D721Med (cell line): ENCODE measurements around the gene GRIFIN.

ENCODE experiments used
- DNase-seq: peaks from one replicate; pipeline ENCODE4 v3.0.0; 2011; ENCODE audit warnings: low spot score; ENCODE audit not compliant: insufficient read length
- FAIRE-seq: peaks from 2 replicates; lab custom pipeline; 2011; peaks lifted over from hg19 to GRCh38; lab: Jason Lieb, UNC
- TF ChIP-seq, protein P1 (sequence below): IDR thresholded peaks from 2 replicates; pipeline ENCODE4 v1.5.1; 2012; ENCODE audit warnings: mild to moderate bottlenecking, control low read depth; ENCODE audit not compliant: insufficient read depth; ENCODE audit errors: missing control alignments

Gene GRIFIN

DNA sequence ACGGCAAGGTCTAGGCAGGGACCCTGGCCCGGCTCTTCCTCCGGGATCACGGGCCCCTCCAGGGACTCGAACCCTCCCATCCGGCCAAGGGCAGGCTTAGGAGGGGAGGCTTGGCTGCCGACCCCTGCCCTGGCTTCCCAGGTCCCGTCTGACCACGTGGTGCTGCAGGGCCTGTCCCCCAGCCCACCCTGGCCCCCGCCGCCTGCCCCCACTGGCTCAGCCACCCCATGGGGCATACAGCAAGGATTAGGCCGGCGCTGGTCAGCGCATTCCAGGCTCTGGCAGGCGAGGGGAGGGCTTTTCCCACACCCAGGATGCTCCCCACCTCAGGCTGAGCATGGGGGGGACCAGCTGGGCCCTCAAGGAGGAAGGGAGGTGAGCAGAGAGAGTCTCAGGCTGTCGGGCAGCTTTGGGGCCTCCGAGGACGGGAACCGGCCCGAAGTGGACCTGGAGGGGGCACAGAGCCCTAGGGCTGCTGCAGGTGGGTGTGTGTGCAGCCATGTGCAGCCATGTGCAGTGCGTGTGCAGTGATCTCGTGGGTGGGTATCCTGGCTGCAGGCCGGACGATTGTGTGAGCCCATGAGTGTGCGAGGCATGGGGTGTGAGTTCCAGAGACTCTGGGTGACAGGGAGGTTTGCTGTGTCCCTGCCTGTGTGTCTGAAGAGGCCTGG, 713 bp upstream of the GRIFIN start:
- TF ChIP-seq, protein P1, sequence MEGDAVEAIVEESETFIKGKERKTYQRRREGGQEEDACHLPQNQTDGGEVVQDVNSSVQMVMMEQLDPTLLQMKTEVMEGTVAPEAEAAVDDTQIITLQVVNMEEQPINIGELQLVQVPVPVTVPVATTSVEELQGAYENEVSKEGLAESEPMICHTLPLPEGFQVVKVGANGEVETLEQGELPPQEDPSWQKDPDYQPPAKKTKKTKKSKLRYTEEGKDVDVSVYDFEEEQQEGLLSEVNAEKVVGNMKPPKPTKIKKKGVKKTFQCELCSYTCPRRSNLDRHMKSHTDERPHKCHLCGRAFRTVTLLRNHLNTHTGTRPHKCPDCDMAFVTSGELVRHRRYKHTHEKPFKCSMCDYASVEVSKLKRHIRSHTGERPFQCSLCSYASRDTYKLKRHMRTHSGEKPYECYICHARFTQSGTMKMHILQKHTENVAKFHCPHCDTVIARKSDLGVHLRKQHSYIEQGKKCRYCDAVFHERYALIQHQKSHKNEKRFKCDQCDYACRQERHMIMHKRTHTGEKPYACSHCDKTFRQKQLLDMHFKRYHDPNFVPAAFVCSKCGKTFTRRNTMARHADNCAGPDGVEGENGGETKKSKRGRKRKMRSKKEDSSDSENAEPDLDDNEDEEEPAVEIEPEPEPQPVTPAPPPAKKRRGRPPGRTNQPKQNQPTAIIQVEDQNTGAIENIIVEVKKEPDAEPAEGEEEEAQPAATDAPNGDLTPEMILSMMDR, result no peak
- FAIRE-seq (no peak), DNase-seq (no peak)

DNA sequence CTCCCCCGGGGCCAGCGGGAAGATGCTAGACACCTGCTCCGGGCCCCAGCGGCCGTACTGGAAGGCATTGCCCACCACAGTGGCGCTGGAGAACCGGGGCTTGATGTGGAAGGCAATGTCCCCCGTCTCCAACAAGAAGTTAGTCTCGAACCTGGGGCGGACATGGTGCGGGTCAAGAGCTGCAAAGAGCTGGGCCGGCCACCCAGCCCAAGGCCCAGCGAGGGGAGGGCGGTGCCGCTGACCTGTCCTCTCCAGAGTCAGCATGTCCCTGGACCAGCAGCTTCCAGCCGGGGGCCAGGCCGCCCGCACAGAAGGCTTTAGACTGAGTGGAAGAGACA, 551 bp downstream of the GRIFIN start:
- DNase-seq, result no peak
- TF ChIP-seq, protein P1, result no peak
- no peak for FAIRE-seq

DNA sequence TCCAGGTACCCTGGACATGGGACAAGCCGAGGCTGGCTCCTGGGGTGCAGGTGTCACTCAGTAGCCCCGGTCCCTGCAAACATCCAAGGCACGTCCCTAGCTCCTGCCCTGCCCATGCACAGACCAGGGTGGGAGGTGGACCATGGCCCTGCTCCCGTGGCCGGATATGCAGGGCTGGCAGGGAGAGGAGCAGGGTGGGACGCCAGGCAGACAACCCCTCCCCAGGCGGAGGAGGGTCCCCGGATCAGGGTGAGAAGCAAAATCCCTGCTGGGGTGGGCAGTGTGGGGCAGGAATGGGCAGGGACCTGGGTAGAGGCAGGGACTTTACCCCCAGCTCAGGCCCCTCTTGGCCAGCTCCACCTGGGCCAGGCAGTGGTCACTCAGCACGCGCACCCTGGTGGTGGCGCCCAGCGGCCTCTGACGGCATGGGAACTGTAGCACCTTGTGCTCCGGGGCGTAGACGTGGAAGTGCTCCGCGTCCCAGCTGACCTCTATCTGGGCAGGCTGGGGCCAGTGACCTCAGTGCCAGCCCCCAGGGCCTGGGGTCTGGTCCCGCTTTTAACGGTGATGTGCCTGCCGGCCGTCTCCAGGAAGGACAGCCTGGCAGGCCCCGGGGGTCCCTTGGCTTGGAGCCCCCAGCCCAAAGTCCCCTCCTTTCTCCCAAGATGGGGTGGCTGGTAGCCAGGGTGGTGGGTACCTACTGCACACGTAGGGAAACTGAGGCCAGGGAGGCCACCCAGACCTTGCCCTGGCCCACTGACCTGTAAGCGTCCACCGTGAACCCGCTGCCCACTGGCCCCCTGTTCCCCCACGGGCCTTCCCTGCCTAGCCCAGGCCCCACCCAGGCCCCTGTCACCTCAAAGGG, 1.2 kb downstream of the GRIFIN start:
- FAIRE-seq, result no peak
- TF ChIP-seq, protein P1, result no peak
- no peak for DNase-seq

DNA sequence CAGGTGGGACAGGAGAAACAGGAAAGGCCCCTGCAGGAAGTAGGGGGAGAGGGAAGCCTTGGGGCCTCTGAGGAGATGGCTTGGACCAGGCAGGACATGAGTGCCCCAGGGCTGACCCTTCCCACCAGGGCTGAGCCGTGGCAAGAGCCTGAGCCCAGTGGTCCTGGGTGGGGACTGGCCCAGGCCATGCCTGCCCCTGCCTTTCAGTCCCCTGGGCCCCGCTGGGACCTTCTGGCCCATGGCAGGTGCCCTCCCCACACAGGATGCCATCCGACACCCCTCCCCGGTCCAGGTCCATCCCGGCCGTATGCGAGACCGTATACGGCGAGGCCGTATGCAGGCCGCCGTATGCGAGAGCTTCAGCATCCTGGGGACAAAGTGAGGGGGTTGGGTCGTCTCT, 2.0 kb downstream of the GRIFIN start:
- FAIRE-seq, result no peak
- TF ChIP-seq, protein P1, result no peak
- no peak for DNase-seq

DNA sequence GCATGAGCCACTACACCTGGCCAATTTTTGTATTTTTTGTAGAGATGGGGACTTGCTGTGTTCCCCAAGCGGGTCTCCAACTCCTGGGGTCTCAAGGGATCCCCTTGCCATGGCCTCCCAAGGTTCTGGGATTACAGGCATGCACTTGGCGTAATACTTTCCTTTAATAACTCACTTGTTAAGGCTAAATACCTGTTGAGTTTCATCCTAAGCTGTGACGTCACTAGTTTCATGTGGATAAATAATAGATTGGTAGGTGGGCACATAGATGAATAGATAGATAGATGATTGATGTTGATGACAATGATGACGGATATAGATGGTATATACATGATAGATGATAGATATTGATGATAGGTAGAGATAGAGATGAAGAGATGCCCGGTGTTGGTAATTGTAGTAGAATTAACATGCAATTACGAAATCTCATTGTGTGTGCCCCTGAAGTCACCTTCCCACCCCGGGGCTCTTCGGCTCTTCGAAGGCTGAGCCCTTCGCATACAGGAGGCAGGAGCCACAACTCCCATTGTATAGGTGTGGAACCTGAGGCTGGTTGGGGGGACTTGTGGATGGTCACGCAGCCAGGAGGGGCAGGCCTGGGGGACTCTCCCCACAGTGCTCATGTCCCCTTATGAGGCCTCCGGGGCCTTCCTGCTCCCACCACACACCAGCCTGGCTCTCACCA, 2.6 kb downstream of the GRIFIN start:
- TF ChIP-seq, protein P1, result no peak
- DNase-seq, result no peak
- FAIRE-seq, result no peak

DNA sequence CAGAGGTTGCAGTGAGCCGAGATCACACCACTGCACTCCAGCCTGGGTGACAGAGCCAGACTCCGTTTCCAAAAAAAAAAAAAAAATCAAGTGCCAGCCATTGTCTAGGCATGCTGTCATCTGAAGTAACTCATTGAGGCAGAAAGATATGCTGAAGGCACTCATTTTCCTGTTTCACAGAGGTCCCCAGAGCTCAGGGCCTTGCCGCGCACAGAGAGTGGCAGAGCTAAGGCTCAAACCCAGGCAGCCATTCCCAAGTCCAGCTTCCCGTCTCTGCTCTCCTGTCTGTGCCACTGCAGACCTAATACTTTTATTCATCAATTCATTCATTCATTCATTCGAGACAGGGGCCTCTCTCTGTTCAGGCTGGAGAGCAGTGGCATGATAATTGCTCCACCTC, 3.5 kb downstream of the GRIFIN start:
- TF ChIP-seq, protein P1, result no peak
- no peak for FAIRE-seq
- DNase-seq, result no peak
